Measurements from ENCODE around the gene SMG9.

Gene SMG9

GRCh38 chr19:43755256-43755801, 567 bp upstream of the SMG9 start (continued):
- TF ChIP-seq PRDM10 (tag by site-specific recombination; IDR thresholded peaks at IDR 0.05) (no peak), ZNF324 (tag by site-specific recombination; IDR thresholded peaks at IDR 0.05) (peak; percentile 10; the same call in 1 of the 2 replicates), ZBTB26 (tag by site-specific recombination; optimal IDR thresholded peaks at IDR 0.05) (no peak), ZNF785 (tag by site-specific recombination; IDR thresholded peaks at IDR 0.05) (0 out of 2 replicates have a peak, but pooled peaks have one; percentile 80), ZNF354C (tag by site-specific recombination; IDR thresholded peaks at IDR 0.05; ENCODE audit: borderline replicate concordance, low read depth) (no peak), ZBTB20 (tag by site-specific recombination; IDR thresholded peaks at IDR 0.05) (0 out of 2 replicates have a peak, but pooled peaks have one; percentile 7), ZNF571 (tag by site-specific recombination; IDR thresholded peaks at IDR 0.05) (no peak), ZSCAN16 (tag by site-specific recombination; IDR thresholded peaks at IDR 0.05) (0 out of 2 replicates have a peak, but pooled peaks have one; percentile 52), REPIN1 (tag by site-specific recombination; IDR thresholded peaks at IDR 0.05; ENCODE audit: low read depth) (0 out of 2 replicates have a peak, but pooled peaks have one; percentile 46), ZNF155 (tag by site-specific recombination; IDR thresholded peaks at IDR 0.05) (no peak), BCL11A (tag by site-specific recombination; IDR thresholded peaks at IDR 0.05; ENCODE audit: low read depth) (peak; percentile 14; the same call in 1 of the 2 replicates), ZBTB7A (tag by site-specific recombination; IDR thresholded peaks at IDR 0.05; ENCODE audit: low read depth) (peak; percentile 87), ZNF211 (tag by site-specific recombination; IDR thresholded peaks at IDR 0.05; ENCODE audit: low read depth) (no peak), GLI4 (tag by site-specific recombination; IDR thresholded peaks at IDR 0.05) (no peak), ZNF548 (tag by site-specific recombination; IDR thresholded peaks at IDR 0.05) (0 out of 2 replicates have a peak, but pooled peaks have one; percentile 24), ZNF701 (tag by site-specific recombination; IDR thresholded peaks at IDR 0.05) (no peak), ZFP69B (tag by site-specific recombination; IDR thresholded peaks at IDR 0.05) (0 out of 2 replicates have a peak, but pooled peaks have one; percentile 16), ZFP3 (tag by site-specific recombination; IDR thresholded peaks at IDR 0.05; ENCODE audit: low read depth) (peak; percentile 16; the same call in 1 of the 2 replicates), OSR2 (tag by site-specific recombination; IDR thresholded peaks at IDR 0.05) (no peak), ZFP41 (tag by site-specific recombination; IDR thresholded peaks at IDR 0.05; ENCODE audit: borderline replicate concordance) (no peak), KLF7 (tag by site-specific recombination; IDR thresholded peaks at IDR 0.05; ENCODE audit: borderline replicate concordance) (peak; percentile 21; the same call in 1 of the 2 replicates), KLF16 (tag by site-specific recombination; IDR thresholded peaks at IDR 0.05) (0 out of 2 replicates have a peak, but pooled peaks have one; percentile 15), HOXC10 (CRISPR knock-in tag; IDR thresholded peaks at IDR 0.05) (no peak), ZNF561 (tag by site-specific recombination; IDR thresholded peaks at IDR 0.05; ENCODE audit: borderline replicate concordance) (peak; percentile 53), ZNF394 (tag by site-specific recombination; IDR thresholded peaks at IDR 0.05; ENCODE audit: borderline replicate concordance) (peak; percentile 35; the same call in 1 of the 2 replicates), ZBTB21 (tag by site-specific recombination; IDR thresholded peaks at IDR 0.05) (peak; percentile 76), ZBTB17 (tag by site-specific recombination; IDR thresholded peaks at IDR 0.05) (peak; percentile 3; the same call in 1 of the 2 replicates), ZNF624 (tag by site-specific recombination; IDR thresholded peaks at IDR 0.05) (no peak), ZNF10 (tag by site-specific recombination; IDR thresholded peaks at IDR 0.05) (no peak), KLF9 (tag by site-specific recombination; IDR thresholded peaks at IDR 0.05; ENCODE audit: low read depth) (no peak), ZNF248 (tag by site-specific recombination; IDR thresholded peaks at IDR 0.05) (no peak), KLF17 (tag by site-specific recombination; IDR thresholded peaks at IDR 0.05) (peak; percentile 14; the same call in 1 of the 2 replicates), ZSCAN5A (tag by site-specific recombination; IDR thresholded peaks at IDR 0.05) (peak; percentile 79; the same call in 1 of the 2 replicates), ZNF175 (tag by site-specific recombination; IDR thresholded peaks at IDR 0.05) (no peak), ZFP37 (tag by site-specific recombination; IDR thresholded peaks at IDR 0.05) (peak; percentile 85)
